ENCODE results near the gene FOXB1. TPM values are rescaled to one million over a fixed set of nuclear protein-coding genes. Genes with fewer than 3 reads are reported as not detected.

The FOXB1 gene
- total and polyA plus RNA-seq, 9 donors: 0.24 TPM; not detected in 8

DNA sequence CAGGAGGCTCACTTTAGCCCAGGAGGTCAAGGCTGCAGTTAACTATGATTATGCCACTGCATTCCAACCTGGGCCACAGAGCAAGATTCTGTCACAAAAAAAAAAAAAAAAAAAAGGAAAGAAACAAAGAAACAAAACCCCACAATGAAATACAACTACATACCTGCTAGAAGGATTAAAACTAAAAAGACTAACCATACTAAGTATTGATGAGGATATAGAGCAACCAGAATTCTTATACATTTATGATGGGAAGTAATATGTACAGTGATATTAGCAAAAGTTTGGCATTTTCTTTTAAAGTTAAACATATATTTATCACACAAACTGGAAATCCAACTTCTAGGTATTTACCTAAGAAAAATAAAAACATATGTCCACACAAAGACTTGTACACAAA, 40.2 kb upstream of the FOXB1 start:
- Histone ChIP-seq H3K36me3 (no peaks in the 10 kb centered on the region), H3K27ac (no peak overlapping the region), H3K27me3 (no peaks in the 10 kb centered on the region), H3K9me3 (no peaks in the 10 kb centered on the region), H3K4me3 (no peak overlapping the region), H3K4me1 (ENCODE audit: insufficient read depth) (no peaks in the 10 kb centered on the region)
- intact Hi-C loops (cut with DNase I): no loop called here
- DNase-seq: no peak
- no peak for TF ChIP-seq POLR2A (IDR thresholded peaks at IDR 0.05)
- no peak for TF ChIP-seq EP300 (IDR thresholded peaks at IDR 0.05)
- no peak for TF ChIP-seq CTCF (IDR thresholded peaks at IDR 0.05)

GRCh38 chr15:59965741-59966140, 38.4 kb upstream of the FOXB1 start:
- DNase-seq: no peak
- WGBS, 3 donors: 88 to 90% (median 90%) methylated on average over 6 of the region's 6 CpGs
- Histone ChIP-seq H3K4me3 (no peak overlapping the region), H3K9me3 (no peaks in the 10 kb centered on the region), H3K36me3 (no peaks in the 10 kb centered on the region), H3K27ac (no peak overlapping the region), H3K4me1 (ENCODE audit: insufficient read depth) (no peaks in the 10 kb centered on the region), H3K27me3 (no peaks in the 10 kb centered on the region)
- intact Hi-C loops (cut with DNase I): no loop called here
- TF ChIP-seq CTCF (IDR thresholded peaks at IDR 0.05) (no peak), POLR2A (IDR thresholded peaks at IDR 0.05) (no peak), EP300 (IDR thresholded peaks at IDR 0.05) (no peak)

DNA sequence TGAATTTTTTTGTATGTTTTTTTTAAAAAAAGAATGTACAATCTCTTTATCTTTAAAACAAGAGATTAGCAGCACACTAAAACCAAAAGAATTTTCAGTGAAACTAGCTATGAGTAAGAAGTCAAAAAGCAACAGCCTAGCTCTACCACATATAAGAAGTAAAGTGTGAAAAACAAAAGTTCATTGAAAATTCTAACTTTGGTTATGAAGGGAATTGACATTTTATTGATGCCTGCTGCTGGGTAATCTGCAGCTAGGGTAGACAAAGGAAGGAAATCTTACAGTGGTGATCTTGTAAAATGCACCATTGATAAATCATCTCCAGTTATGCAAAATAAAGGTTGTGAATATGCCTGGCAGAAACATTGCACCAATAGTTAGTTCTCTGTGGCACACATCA, 37.8 kb upstream of the FOXB1 start:
- intact Hi-C loops (cut with DNase I): no loop called here
- DNase-seq: no peak
- H3K4me3 ChIP-seq: no peak overlapping the region
- no peaks in the 10 kb centered on the region for H3K4me1 ChIP-seq (ENCODE audit: insufficient read depth)
- H3K36me3 ChIP-seq: no peaks in the 10 kb centered on the region
- TF ChIP-seq EP300 (IDR thresholded peaks at IDR 0.05) (no peak), POLR2A (IDR thresholded peaks at IDR 0.05) (no peak), CTCF (IDR thresholded peaks at IDR 0.05) (no peak)
- H3K9me3 ChIP-seq: no peaks in the 10 kb centered on the region
- H3K27me3 ChIP-seq: no peaks in the 10 kb centered on the region
- H3K27ac ChIP-seq: no peak overlapping the region

DNA sequence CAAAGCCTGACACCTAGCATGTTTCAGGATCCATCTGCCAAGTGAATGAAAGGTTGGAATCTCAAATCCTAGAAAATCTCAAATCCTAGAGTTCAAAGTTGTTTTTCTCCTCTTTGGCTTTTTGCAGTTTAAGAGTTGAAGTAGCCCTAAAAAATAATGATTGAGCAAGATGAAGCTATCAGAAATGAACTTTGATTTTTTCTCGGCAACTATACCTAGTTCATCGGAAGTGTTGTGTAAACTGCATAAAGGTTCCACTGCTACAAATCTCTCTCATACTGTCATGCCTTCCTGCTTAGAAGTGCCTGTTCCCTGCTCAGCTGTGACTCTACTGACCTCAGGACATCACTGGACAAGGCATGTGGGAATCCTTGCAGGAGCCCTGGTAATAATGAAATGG, 35.8 kb upstream of the FOXB1 start:
- H3K9me3 ChIP-seq: no peaks in the 10 kb centered on the region
- H3K27me3 ChIP-seq: no peaks in the 10 kb centered on the region
- H3K4me3 ChIP-seq: no peak overlapping the region
- TF ChIP-seq EP300 (IDR thresholded peaks at IDR 0.05) (no peak), CTCF (IDR thresholded peaks at IDR 0.05) (no peak), POLR2A (IDR thresholded peaks at IDR 0.05) (no peak)
- no peaks in the 10 kb centered on the region for H3K4me1 ChIP-seq (ENCODE audit: insufficient read depth)
- intact Hi-C loops (cut with DNase I): no loop called here
- no peak for DNase-seq
- 91 to 95% (median 95%) methylated on average over 2 of the region's 2 CpGs for WGBS, 3 donors
- no peaks in the 10 kb centered on the region for H3K36me3 ChIP-seq
- no peak overlapping the region for H3K27ac ChIP-seq

DNA sequence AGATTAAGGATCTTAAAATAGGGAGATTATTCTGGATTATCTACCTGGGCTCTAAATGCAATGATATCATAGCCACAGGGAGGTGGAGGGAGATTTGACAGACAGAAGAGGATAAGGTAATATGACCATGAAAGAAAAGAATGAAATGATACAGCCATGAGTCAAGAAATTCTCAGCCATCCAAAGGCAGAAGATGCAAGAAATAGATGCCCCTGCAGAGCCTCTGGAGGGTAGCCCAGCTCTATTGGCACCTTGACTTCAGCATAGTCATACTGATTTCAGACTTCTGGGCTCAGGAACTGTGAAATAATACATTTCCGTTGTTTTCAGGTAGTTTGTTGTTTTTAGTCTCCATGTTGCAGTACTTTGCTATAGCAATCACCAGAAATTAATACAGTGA, 31.9 kb upstream of the FOXB1 start:
- no peaks in the 10 kb centered on the region for H3K27me3 ChIP-seq
- no peak overlapping the region for H3K27ac ChIP-seq
- no peak overlapping the region for H3K4me3 ChIP-seq
- no peak for DNase-seq
- no peaks in the 10 kb centered on the region for H3K4me1 ChIP-seq (ENCODE audit: insufficient read depth)
- TF ChIP-seq POLR2A (IDR thresholded peaks at IDR 0.05) (no peak), CTCF (IDR thresholded peaks at IDR 0.05) (no peak), EP300 (IDR thresholded peaks at IDR 0.05) (no peak)
- WGBS, 3 donors: 64 to 78% (median 76%) methylated on average over 1 of the region's 1 CpG
- intact Hi-C loops (cut with DNase I): no loop called here
- H3K9me3 ChIP-seq: no peaks in the 10 kb centered on the region
- no peaks in the 10 kb centered on the region for H3K36me3 ChIP-seq
